OCI-LY7 (cell line): ENCODE data around the gene KRTAP16-1.

Source experiments
- EZH2phosphoT487 ChIP-seq: fragments of 200-600 bp; sonication (generic); IDR thresholded peaks from 2 replicates; pipeline ENCODE4 v1.6.1; 2018; ENCODE audit warnings: low read depth, borderline replicate concordance, mild to moderate bottlenecking, mixed run types, antibody characterized with exemption, low read length, moderate library complexity, mixed read lengths
- TF ChIP-seq, protein P1 (sequence below): fragments of 200-600 bp; sonication (generic); conservative IDR thresholded peaks from 2 replicates; pipeline ENCODE4 v1.5.1; 2014; ENCODE audit warnings: mild to moderate bottlenecking, antibody characterized with exemption, low read length, moderate library complexity, mixed read lengths

DNA sequence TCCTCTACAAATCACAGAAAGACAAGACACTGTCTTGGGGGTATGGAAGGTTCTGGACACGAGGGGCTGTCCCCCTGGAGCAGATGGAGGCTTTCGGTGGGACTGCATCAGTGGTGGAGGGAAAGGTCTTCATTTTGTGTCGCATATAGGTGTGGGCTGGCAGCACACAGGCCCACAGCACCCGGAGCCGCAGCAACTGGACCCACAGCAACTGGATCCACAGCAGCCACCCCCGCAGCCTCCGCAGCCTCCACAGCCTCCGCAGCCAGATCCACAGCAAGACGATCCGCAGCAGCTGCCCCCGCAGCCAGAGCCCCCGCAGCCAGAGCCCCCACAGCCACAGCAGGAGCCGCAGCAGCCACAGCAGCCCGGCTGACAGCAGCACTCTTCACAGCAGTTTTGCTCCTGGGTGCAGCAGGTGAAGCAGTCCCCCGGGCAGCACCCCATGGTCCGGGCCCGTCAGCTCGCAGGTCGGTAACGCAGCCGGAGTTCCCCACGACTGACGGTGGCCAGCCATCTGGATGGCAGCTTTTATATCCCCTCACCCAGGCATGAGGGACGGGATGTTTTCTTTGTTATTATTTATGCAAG lies 6.2 kb upstream of the KRTAP16-1 start, which contains the start of gene KRTAP17-1:
- TF ChIP-seq, protein P1, sequence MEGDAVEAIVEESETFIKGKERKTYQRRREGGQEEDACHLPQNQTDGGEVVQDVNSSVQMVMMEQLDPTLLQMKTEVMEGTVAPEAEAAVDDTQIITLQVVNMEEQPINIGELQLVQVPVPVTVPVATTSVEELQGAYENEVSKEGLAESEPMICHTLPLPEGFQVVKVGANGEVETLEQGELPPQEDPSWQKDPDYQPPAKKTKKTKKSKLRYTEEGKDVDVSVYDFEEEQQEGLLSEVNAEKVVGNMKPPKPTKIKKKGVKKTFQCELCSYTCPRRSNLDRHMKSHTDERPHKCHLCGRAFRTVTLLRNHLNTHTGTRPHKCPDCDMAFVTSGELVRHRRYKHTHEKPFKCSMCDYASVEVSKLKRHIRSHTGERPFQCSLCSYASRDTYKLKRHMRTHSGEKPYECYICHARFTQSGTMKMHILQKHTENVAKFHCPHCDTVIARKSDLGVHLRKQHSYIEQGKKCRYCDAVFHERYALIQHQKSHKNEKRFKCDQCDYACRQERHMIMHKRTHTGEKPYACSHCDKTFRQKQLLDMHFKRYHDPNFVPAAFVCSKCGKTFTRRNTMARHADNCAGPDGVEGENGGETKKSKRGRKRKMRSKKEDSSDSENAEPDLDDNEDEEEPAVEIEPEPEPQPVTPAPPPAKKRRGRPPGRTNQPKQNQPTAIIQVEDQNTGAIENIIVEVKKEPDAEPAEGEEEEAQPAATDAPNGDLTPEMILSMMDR, result no peak
- TF ChIP-seq EZH2phosphoT487, result no peak
